CD4-positive, alpha-beta memory T cell (primary cell): ENCODE results near the gene CYBA. TPM values are rescaled to one million over a fixed set of nuclear protein-coding genes. Genes with fewer than 3 reads are reported as not detected.
A peak's percentile ranks its signal among the peaks of the same experiment; 100 is the strongest.

Experiments used
- CTCF ChIA-PET: fragments of 350-600 bp; sonication (Branson Sonifier 250); formaldehyde crosslinking; loops from one replicate; lab custom pipeline; 2021; ENCODE audit warnings: inconsistent platforms; ENCODE audit not compliant: partially characterized antibody; lab: Charles Lee
- POLR2A ChIA-PET: fragments of 350-600 bp; sonication (Branson Sonifier 250); formaldehyde crosslinking; loops from one replicate; lab custom pipeline; 2021; ENCODE audit not compliant: partially characterized antibody; lab: Charles Lee
- DNase-seq, 5 donors: peaks; one replicate each; pipeline versions ENCODE4 v3.0.0 to v3.0.0-alpha.2; 2020 to 2022; ENCODE audit warnings: mixed read lengths in 1 of 5
- H3K27ac ChIP-seq: one replicate; pipeline ENCODE4 v1.7.0; 2013; ENCODE audit warnings: low read depth, low read length
- H3K27me3 ChIP-seq: 2 replicates; pipeline ENCODE4 v1.7.0; 2013; ENCODE audit warnings: mild to moderate bottlenecking, low read length, moderate library complexity; ENCODE audit not compliant: insufficient read depth
- H3K36me3 ChIP-seq: 2 replicates; pipeline ENCODE4 v1.7.0; 2013; ENCODE audit warnings: mild to moderate bottlenecking, low read length, moderate library complexity; ENCODE audit not compliant: insufficient read depth
- H3K4me1 ChIP-seq: 2 replicates; pipeline ENCODE4 v1.7.0; 2013; ENCODE audit warnings: mild to moderate bottlenecking, low read length, moderate library complexity; ENCODE audit not compliant: insufficient read depth
- H3K4me3 ChIP-seq, 2 donors: one replicate each; pipeline ENCODE4 v1.7.0; 2013; ENCODE audit warnings: low read length in 2 of 2, mild to moderate bottlenecking in 1 of 2
- H3K9me3 ChIP-seq, 2 donors: one replicate each; pipeline ENCODE4 v1.7.0; 2013; ENCODE audit warnings: low read length in 2 of 2, control low read depth in 1 of 2; ENCODE audit not compliant: control insufficient read depth in 1 of 2
- H3K27ac Mint-ChIP-seq, 7 donors: one replicate each; pipeline ENCODE4 v1.8.0; 2020 to 2021; ENCODE audit warnings: mixed read lengths in 7 of 7, mild to moderate bottlenecking in 6 of 7, inconsistent platforms in 3 of 7, moderate library complexity in 3 of 7
- H3K27me3 Mint-ChIP-seq, 2 donors: one replicate each; pipeline ENCODE4 v1.8.0; 2020 to 2021; ENCODE audit warnings: mixed read lengths in 2 of 2
- H3K36me3 Mint-ChIP-seq, 2 donors: one replicate each; pipeline ENCODE4 v1.8.0; 2020 to 2021; ENCODE audit warnings: mixed read lengths in 2 of 2, inconsistent platforms in 1 of 2, mild to moderate bottlenecking in 1 of 2
- H3K4me1 Mint-ChIP-seq, 4 donors: one replicate each; pipeline ENCODE4 v1.8.0; 2020 to 2021; ENCODE audit warnings: mixed read lengths in 4 of 4, mild to moderate bottlenecking in 1 of 4
- H3K4me3 Mint-ChIP-seq, 8 donors: one replicate each; pipeline ENCODE4 v1.8.0; 2020 to 2021; ENCODE audit warnings: mixed read lengths in 8 of 8, mild to moderate bottlenecking in 7 of 8, moderate library complexity in 6 of 8, inconsistent platforms in 3 of 8
- H3K9me3 Mint-ChIP-seq, 8 donors: one replicate each; pipeline ENCODE4 v1.8.0; 2020 to 2021; ENCODE audit warnings: mixed read lengths in 8 of 8, mild to moderate bottlenecking in 5 of 8, inconsistent platforms in 3 of 8, moderate library complexity in 1 of 8
- intact Hi-C: fragments of 100-400 bp; cut with micrococcal nuclease; formaldehyde crosslinking; loops from one replicate; pipeline ENCODE4 v1.15.1; 2023
- polyA plus RNA-seq, 2 donors: library from polyadenylated mRNA; unstranded; fragments of 300-500 nt; fragmentation: Illumina TruSeq; gene quantifications; one replicate each; pipeline ENCODE4 v1.2.3, GENCODE V29; 2021
- total RNA-seq, 2 experiments: library from RNA; stranded (reverse); gene quantifications; one replicate each; pipeline ENCODE4 v1.2.3, GENCODE V29; 2021

CYBA gene
- total and polyA plus RNA-seq, 4 experiments from 2014 or later, result 383 to 1,286 (median 538) TPM

DNA sequence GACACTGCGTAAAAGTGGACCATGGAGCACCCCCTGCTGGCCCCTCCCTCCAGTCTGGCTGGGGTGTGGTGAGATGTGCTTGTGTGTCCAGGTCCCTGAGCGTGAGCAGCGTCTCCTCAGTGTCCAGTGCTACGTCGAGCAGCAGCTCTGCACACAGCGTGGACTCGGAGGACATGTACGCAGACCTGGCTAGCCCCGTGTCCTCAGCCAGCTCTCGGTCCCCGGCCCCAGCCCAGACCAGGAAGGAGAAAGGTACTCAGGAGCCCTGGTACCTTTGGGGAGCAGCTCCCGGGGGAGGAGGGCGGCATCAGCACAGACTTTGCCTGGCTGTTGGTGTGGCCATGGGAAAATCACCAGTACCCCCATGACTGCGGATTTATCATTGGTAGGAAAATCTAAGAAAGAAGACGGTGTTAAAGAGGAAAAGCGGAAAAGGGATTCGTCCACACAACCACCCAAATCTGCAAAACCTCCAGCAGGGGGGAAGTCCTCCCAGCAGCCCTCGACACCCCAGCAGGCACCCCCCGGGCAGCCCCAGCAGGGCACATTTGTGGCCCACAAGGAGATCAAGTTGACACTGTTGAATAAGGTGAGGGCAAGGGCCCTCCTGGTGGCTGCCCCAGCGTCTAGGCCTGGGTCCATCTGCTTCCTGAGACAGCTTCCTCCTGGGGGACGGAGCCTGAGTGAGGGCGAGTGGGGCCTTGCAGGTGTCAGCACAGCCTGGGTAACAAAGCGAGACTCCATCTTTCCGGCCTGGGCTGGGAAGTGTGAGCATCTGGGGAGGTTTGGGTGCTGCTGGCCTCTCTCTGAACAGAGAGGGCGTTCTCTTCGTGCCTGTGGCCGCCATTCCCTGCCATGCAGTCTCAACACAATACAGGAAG lies 23.1 kb downstream of the CYBA start:
- H3K9me3 Mint-ChIP-seq, result no peaks in the 10 kb centered on the region
- H3K9me3 ChIP-seq, result no peaks in the 10 kb centered on the region
- H3K27me3 Mint-ChIP-seq, result no peaks in the 10 kb centered on the region
- intact Hi-C loops, result no loop called here
- peaks cover 25 to 54% of the 10 kb centered on the region in 2 donors for H3K36me3 Mint-ChIP-seq
- POLR2A ChIA-PET, result no interaction called here
- H3K4me3 ChIP-seq, result no peak overlapping the region
- H3K27ac ChIP-seq, result no peak overlapping the region
- H3K27ac Mint-ChIP-seq, result peak overlapping the region in 2 of 7 donors; percentile 9 to 47
- H3K4me1 Mint-ChIP-seq, result peaks cover 0 to 14% (median 3%) of the 10 kb centered on the region in 4 donors
- H3K27me3 ChIP-seq, result no peaks in the 10 kb centered on the region
- DNase-seq, result peak in 1 of 5 donors; percentile 32
- H3K4me3 Mint-ChIP-seq, result no peak overlapping the region
- CTCF ChIA-PET, result no interaction called here
- H3K4me1 ChIP-seq, result no peaks in the 10 kb centered on the region
- H3K36me3 ChIP-seq, result peaks cover 36% of the 10 kb centered on the region

DNA sequence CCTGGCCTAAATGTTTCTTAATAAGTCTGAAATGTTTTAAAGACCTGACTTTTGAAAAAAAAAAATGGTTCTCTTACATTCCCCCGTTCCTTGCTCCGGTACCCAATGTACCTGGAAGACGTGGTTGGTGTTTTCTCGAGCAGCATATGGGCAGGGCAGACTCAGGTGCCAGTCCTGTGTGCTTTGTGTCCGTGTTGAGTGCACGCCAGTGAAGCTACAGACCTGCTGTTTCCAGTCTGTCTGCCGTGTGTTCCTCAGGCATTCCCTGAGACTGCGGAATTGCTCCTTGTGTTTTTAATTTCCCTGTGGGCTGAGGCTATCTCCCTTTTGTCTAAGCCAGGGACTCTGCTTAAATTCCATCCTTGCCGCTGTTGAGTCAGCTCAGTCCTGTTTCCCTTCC lies 24.2 kb downstream of the CYBA start:
- CTCF ChIA-PET, result no interaction called here
- intact Hi-C loops, result no loop called here
- peak in 1 of 5 donors; percentile 24 for DNase-seq

DNA sequence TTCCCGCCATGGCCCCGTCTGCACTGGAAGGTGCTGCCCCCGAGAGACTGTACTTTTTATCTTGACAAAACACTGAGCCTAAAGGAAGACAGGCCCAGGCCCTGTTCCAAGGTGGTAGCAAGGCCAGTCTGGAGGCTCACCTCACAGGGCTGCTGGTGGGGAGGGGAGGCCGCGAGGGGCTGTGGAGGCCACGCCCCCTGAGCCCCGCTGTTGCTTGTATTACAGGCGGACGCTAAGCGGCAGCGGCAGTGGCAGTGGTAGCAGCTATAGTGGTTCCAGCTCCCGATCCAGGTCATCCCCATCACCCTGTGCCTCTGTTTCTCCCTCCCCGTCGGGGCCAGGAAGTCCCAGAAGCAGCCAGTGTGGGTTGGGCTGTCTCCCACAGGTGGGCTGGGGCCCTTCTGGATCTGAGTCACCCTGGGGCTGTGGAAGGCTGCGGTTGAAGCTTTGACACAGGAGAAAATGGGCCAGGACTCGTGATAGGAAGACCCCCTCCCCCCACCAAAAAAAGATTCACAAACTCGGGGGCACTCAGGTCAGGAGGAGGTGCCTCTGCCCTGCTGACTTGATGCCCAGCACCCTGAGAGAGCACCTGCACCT lies 25.8 kb downstream of the CYBA start:
- H3K27ac ChIP-seq, result no peak overlapping the region
- peaks cover 47% of the 10 kb centered on the region for H3K36me3 ChIP-seq
- intact Hi-C loops, result no loop called here
- peaks cover 5 to 26% (median 10%) of the 10 kb centered on the region in 4 donors for H3K4me1 Mint-ChIP-seq
- POLR2A ChIA-PET, result interaction anchor here (1.3 to 2.2 kb wide), 2 partner anchors 8 to 12 kb away, joined by 3 to 6 read pairs; no protein-coding TSS in a partner anchor
- no peak overlapping the region for H3K4me3 Mint-ChIP-seq
- H3K9me3 Mint-ChIP-seq, result no peaks in the 10 kb centered on the region
- H3K9me3 ChIP-seq, result no peaks in the 10 kb centered on the region
- H3K4me1 ChIP-seq, result peaks cover 20% of the 10 kb centered on the region
- DNase-seq, result peak in 1 of 5 donors; percentile 32
- no peak overlapping the region for H3K4me3 ChIP-seq
- CTCF ChIA-PET, result no interaction called here
- H3K36me3 Mint-ChIP-seq, result peaks cover 26 to 51% of the 10 kb centered on the region in 2 donors
- H3K27me3 ChIP-seq, result no peaks in the 10 kb centered on the region
- peak overlapping the region in 4 of 7 donors; percentile 15 to 80 (median 54) for H3K27ac Mint-ChIP-seq
- no peaks in the 10 kb centered on the region for H3K27me3 Mint-ChIP-seq

More for the DNA sequence above, 24.2 kb downstream of the CYBA start:
- H3K27me3 Mint-ChIP-seq, result no peaks in the 10 kb centered on the region
- Histone ChIP-seq H3K4me1 (peaks cover 7% of the 10 kb centered on the region), H3K4me3 (no peak overlapping the region), H3K9me3 (no peaks in the 10 kb centered on the region), H3K27me3 (no peaks in the 10 kb centered on the region), H3K36me3 (peaks cover 47% of the 10 kb centered on the region), H3K27ac (no peak overlapping the region)
- peak overlapping the region in 5 of 7 donors; percentile 6 to 90 (median 35) for H3K27ac Mint-ChIP-seq
- no peaks in the 10 kb centered on the region for H3K9me3 Mint-ChIP-seq
- POLR2A ChIA-PET, result no interaction called here
- H3K36me3 Mint-ChIP-seq, result peaks cover 30 to 54% of the 10 kb centered on the region in 2 donors
- H3K4me1 Mint-ChIP-seq, result peaks cover 0 to 16% (median 3%) of the 10 kb centered on the region in 4 donors
- peak overlapping the region in 1 of 8 donors; percentile 26 for H3K4me3 Mint-ChIP-seq

DNA sequence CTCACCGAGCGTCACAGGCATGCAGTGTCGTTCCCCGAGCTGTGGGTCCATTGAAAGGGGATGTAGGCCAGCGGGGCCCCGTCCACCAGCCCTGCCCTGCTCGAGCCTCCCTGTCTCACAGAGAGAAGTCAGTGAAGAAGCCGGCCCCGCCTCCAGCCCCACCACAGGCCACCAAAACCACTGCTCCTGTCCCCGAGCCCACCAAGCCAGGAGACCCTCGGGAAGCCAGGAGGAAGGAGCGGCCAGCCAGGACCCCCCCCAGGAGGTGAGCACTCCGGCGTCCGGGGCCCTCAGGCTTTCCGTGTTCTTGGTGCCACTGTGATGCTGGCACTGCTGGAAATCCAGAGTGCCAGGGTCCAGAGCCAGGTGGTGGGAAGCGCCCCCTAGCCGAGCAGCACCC lies 26.4 kb downstream of the CYBA start:
- Mint-ChIP-seq H3K36me3 (peaks cover 32 to 53% of the 10 kb centered on the region in 2 donors), H3K4me3 (no peak overlapping the region), H3K27ac (peak overlapping the region in 1 of 7 donors; percentile 70), H3K9me3 (peaks cover 0 to 2% (median 0%) of the 10 kb centered on the region in 8 donors), H3K4me1 (peaks cover 11 to 32% (median 16%) of the 10 kb centered on the region in 4 donors), H3K27me3 (peaks cover 0 to 1% of the 10 kb centered on the region in 2 donors)
- ChIA-PET POLR2A (interaction anchor here (1.3 to 2.2 kb wide), 2 partner anchors 9 to 13 kb away, joined by 3 to 6 read pairs; no protein-coding TSS in a partner anchor), CTCF (no interaction called here)
- peak in 1 of 5 donors; percentile 29 for DNase-seq
- intact Hi-C loops, result no loop called here
- H3K9me3 ChIP-seq, result no peaks in the 10 kb centered on the region
- peaks cover 26% of the 10 kb centered on the region for H3K4me1 ChIP-seq
- peaks cover 41% of the 10 kb centered on the region for H3K36me3 ChIP-seq
- H3K27me3 ChIP-seq, result no peaks in the 10 kb centered on the region
- no peak overlapping the region for H3K4me3 ChIP-seq
- H3K27ac ChIP-seq, result no peak overlapping the region

DNA sequence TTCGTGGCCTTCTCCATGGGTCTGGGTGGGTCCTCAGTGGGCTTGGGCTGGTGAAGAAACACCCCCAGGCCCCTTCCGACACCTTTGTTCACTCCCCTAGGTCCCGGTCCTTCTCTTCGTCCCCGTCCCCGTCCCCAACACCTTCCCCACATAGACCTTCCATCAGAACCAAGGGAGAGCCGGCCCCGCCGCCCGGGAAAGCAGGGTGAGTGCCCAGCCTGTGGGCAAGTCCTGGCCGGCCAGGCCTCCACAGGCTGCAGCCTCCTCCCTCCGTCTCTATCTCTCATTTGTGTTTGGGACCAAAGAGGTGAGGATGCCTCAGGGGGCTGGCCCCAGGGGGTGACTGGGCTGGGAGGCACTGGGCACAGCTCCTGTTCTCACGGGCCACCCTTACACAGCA lies 27.0 kb downstream of the CYBA start:
- POLR2A ChIA-PET, result interaction anchor here (2.2 kb wide), 1 partner anchor 9 kb away, joined by 6 read pairs; no protein-coding TSS in a partner anchor
- intact Hi-C loops, result no loop called here
- H3K27me3 Mint-ChIP-seq, result peaks cover 0 to 1% of the 10 kb centered on the region in 2 donors
- CTCF ChIA-PET, result no interaction called here
- peak in 1 of 5 donors; percentile 23 for DNase-seq
- no peaks in the 10 kb centered on the region for H3K27me3 ChIP-seq
- H3K36me3 Mint-ChIP-seq, result peaks cover 32 to 55% of the 10 kb centered on the region in 2 donors
- no peak overlapping the region for H3K27ac ChIP-seq
- no peak overlapping the region for H3K4me3 ChIP-seq
- H3K9me3 Mint-ChIP-seq, result peaks cover 0 to 2% (median 0%) of the 10 kb centered on the region in 8 donors
- H3K4me1 ChIP-seq, result peaks cover 32% of the 10 kb centered on the region
- no peak overlapping the region for H3K4me3 Mint-ChIP-seq
- H3K4me1 Mint-ChIP-seq, result peaks cover 14 to 38% (median 21%) of the 10 kb centered on the region in 4 donors
- H3K36me3 ChIP-seq, result peaks cover 40% of the 10 kb centered on the region
- peak overlapping the region in 4 of 7 donors; percentile 22 to 84 (median 67) for H3K27ac Mint-ChIP-seq
- H3K9me3 ChIP-seq, result no peaks in the 10 kb centered on the region

DNA sequence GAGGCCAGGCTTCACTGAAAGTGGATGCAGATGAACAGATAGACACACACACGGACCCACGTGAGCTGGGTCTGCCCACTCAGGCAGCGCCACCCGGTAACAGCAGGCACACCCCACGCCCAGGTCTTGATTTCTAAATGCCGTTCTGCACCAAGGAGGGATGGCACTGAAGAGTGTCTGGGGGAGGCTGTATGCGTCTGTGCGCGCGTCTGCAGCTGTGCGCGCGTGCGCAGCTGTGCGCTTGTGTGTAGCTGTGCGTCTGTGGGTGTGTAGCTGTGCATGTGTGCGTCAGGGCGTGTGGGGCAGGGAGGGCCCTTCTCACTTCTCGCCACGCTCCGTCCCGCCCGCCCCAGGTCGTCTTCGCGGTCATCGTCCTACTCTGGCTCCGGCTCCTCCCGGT lies 28.0 kb downstream of the CYBA start:
- H3K27ac Mint-ChIP-seq, result peak overlapping the region; percentile 8 to 88 (median 75)
- H3K27me3 Mint-ChIP-seq, result peaks cover 0 to 1% of the 10 kb centered on the region in 2 donors
- Histone ChIP-seq H3K27me3 (no peaks in the 10 kb centered on the region), H3K4me3 (no peak overlapping the region), H3K9me3 (no peaks in the 10 kb centered on the region), H3K4me1 (peaks cover 42% of the 10 kb centered on the region), H3K36me3 (peaks cover 48% of the 10 kb centered on the region), H3K27ac (no peak overlapping the region)
- DNase-seq, result peak in 1 of 5 donors; percentile 35
- CTCF ChIA-PET, result no interaction called here
- H3K9me3 Mint-ChIP-seq, result peaks cover 0 to 2% (median 0%) of the 10 kb centered on the region in 8 donors
- POLR2A ChIA-PET, result interaction anchor here (1.0 to 1.4 kb wide), 2 partner anchors 11 to 17 kb away, joined by 4 read pairs; no protein-coding TSS in a partner anchor
- peak overlapping the region in 1 of 8 donors; percentile 59 for H3K4me3 Mint-ChIP-seq
- peaks cover 32 to 54% of the 10 kb centered on the region in 2 donors for H3K36me3 Mint-ChIP-seq
- peaks cover 14 to 48% (median 26%) of the 10 kb centered on the region in 4 donors for H3K4me1 Mint-ChIP-seq
- intact Hi-C loops, result no loop called here
